GM13977 (cell line): Measurements from ENCODE around the gene MT1H.
"Not testable (repeated sequence)": the region's sequence is repeated elsewhere in the genome, so short reads cannot be mapped to it uniquely, and the experiment has no call there.

Experiments
- DNase-seq: peaks from one replicate; pipeline ENCODE4 v3.0.0; 2012; ENCODE audit warnings: low spot score
- CTCF ChIP-seq: IDR thresholded peaks from 2 replicates; pipeline ENCODE4 v1.5.1; 2012; ENCODE audit warnings: mild to moderate bottlenecking, control low read depth; ENCODE audit not compliant: insufficient read depth; ENCODE audit errors: extremely low read depth, missing control alignments
- in situ Hi-C: fragments of 300-500 bp; cut with MboI; formaldehyde crosslinking; loops from one replicate; pipeline ENCODE4 v1.12.0; 2022; ENCODE audit warnings: low sequenced_read_pairs, low pct_unique_long_range_greater_than_20kb, mixed read lengths, inconsistent platforms; ENCODE audit not compliant: unreplicated experiment

MT1H gene

GRCh38 chr16:56669005-56669839 lies at the start of gene MT1H:
MT1H (plus strand) TSS chr16:56669814; CDS start chr16:56669885, 71 bp downstream.
- no peak for DNase-seq
- no peak for TF ChIP-seq CTCF
- in situ Hi-C loops: no loop called here

GRCh38 chr16:56620339-56620897 lies 49.2 kb upstream of the MT1H start:
- DNase-seq: no peak
- in situ Hi-C loops: no loop called here
- no peak for TF ChIP-seq CTCF

- DNase-seq, in situ Hi-C loops: not testable (repeated sequence)
These were observed 47.8 kb upstream of the MT1H start for GRCh38 chr16:56621665-56622445.

GRCh38 chr16:56623184-56623583 lies 46.4 kb upstream of the MT1H start:
- in situ Hi-C loops, DNase-seq: not testable (repeated sequence)

- in situ Hi-C loops: no loop called here
- DNase-seq: no peak
- TF ChIP-seq CTCF: no peak
These were observed 46.0 kb upstream of the MT1H start for GRCh38 chr16:56623637-56624036.

- no peak for TF ChIP-seq CTCF
- in situ Hi-C loops: no loop called here
- DNase-seq: no peak
These were observed 44.3 kb upstream of the MT1H start, which contains the start of gene MT1E for GRCh38 chr16:56625140-56625942. MT1E (plus strand) TSS chr16:56625781; CDS start chr16:56625852, 71 bp downstream.
